ENCODE results near the gene MYCBP. TPM values are rescaled to one million over a fixed set of nuclear protein-coding genes. Genes with fewer than 3 reads are reported as not detected.
A peak's percentile ranks its signal among the peaks of the same experiment; 100 is the strongest.

The MYCBP gene
- total and polyA plus RNA-seq, 2 of the 13 experiments (the other 11 are each of a cell fraction or from before 2014, with no cell fraction given): 11.4 to 30.4 TPM

DNA sequence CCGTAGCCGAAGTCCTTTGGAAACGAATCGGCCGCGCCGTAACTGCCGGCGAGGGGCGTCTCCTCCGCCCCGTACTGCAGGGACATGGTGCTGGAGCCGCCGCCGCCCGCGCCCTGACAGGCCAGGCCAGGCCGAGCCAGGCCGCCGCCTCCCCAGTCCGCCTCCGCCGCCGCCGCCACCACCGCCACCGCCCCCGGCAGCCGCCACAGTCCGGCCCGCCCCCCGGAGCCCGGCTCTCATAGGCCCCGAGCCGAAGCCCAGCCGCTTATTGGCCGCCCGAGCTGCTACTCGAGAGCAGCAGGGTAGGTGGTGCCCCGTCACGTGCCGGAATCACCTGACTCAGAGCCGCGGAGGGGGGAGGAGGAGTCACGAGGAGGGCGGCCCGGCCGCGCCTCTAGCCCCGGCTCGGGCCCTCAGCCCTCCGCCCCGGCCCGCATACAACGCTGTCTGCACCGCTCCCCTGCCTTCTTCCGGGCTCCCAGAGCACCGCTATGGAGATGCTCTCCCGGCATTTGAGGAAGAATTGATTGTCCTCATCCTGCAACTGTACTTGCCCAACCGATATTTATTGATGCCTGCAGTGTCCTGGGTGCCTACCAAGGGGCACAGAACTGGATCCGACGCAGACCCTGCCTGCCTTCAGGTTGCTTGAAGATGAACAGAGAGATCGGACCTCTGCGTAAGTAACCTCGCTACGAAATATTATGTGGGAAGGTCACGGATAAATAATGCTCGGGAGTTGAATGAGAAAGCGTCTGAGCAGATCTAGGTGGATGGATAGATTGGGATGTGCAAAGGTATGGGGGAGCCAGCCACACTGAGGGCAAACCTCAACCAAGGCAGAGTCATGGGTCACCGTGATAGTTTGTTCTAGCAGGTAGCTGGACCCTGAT lies 13.3 kb downstream of the MYCBP start, which contains the start of gene RRAGC (continued):
- TF ChIP-seq, protein P1, sequence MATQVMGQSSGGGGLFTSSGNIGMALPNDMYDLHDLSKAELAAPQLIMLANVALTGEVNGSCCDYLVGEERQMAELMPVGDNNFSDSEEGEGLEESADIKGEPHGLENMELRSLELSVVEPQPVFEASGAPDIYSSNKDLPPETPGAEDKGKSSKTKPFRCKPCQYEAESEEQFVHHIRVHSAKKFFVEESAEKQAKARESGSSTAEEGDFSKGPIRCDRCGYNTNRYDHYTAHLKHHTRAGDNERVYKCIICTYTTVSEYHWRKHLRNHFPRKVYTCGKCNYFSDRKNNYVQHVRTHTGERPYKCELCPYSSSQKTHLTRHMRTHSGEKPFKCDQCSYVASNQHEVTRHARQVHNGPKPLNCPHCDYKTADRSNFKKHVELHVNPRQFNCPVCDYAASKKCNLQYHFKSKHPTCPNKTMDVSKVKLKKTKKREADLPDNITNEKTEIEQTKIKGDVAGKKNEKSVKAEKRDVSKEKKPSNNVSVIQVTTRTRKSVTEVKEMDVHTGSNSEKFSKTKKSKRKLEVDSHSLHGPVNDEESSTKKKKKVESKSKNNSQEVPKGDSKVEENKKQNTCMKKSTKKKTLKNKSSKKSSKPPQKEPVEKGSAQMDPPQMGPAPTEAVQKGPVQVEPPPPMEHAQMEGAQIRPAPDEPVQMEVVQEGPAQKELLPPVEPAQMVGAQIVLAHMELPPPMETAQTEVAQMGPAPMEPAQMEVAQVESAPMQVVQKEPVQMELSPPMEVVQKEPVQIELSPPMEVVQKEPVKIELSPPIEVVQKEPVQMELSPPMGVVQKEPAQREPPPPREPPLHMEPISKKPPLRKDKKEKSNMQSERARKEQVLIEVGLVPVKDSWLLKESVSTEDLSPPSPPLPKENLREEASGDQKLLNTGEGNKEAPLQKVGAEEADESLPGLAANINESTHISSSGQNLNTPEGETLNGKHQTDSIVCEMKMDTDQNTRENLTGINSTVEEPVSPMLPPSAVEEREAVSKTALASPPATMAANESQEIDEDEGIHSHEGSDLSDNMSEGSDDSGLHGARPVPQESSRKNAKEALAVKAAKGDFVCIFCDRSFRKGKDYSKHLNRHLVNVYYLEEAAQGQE (IDR thresholded peaks at IDR 0.05; ENCODE audit: borderline replicate concordance in 1 of 2, low read depth in 1 of 2, low read length in 2 of 2): no peak
- TF ChIP-seq, protein P2, sequence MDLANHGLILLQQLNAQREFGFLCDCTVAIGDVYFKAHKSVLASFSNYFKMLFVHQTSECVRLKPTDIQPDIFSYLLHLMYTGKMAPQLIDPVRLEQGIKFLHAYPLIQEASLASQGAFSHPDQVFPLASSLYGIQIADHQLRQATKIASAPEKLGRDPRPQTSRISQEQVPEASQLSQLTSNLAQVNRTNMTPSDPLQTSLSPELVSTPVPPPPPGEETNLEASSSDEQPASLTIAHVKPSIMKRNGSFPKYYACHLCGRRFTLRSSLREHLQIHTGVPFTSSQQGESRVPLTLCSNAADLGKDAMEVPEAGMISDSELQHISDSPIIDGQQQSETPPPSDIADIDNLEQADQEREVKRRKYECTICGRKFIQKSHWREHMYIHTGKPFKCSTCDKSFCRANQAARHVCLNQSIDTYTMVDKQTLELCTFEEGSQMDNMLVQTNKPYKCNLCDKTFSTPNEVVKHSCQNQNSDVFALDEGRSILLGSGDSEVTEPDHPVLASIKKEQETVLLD (CRISPR knock-in tag; IDR thresholded peaks at IDR 0.05; ENCODE audit: low read depth): peak; percentile 67
- TF ChIP-seq ZNF768 (CRISPR knock-in tag; IDR thresholded peaks at IDR 0.05) (no peak), NFIB (CRISPR knock-in tag; IDR thresholded peaks at IDR 0.05; ENCODE audit: borderline replicate concordance) (no peak), ZNF563 (CRISPR knock-in tag; IDR thresholded peaks at IDR 0.05) (peak; percentile 47; the same call in 1 of the 2 replicates), REXO4 (CRISPR knock-in tag; IDR thresholded peaks at IDR 0.05; ENCODE audit: borderline replicate concordance) (no peak), SOX13 (IDR thresholded peaks at IDR 0.05) (peak; percentile 74), SOX13 (CRISPR knock-in tag; conservative IDR thresholded peaks at IDR 0.05 in 1 of 2, IDR thresholded peaks at IDR 0.05 in 1 of 2) (peak in 1 of 2 experiments; percentile 60; a peak in 2 of 4 replicates), ISX (CRISPR knock-in tag; conservative IDR thresholded peaks at IDR 0.05) (no peak), U2AF2 (IDR thresholded peaks at IDR 0.05; ENCODE audit: low read depth, low read length) (no peak), RXRA (CRISPR knock-in tag; IDR thresholded peaks at IDR 0.05) (peak; percentile 56; the same call in 1 of the 2 replicates), ZNF292 (CRISPR knock-in tag; IDR thresholded peaks at IDR 0.05; ENCODE audit: borderline replicate concordance, low read depth) (no peak), YY1 (IDR thresholded peaks at IDR 0.05; ENCODE audit: insufficient read depth, insufficient replicate concordance, low read depth, low read length) (peak; percentile 68), GATAD2A (CRISPR knock-in tag; IDR thresholded peaks at IDR 0.05) (peak; percentile 39; the same call in 1 of the 2 replicates), ZNF34 (CRISPR knock-in tag; IDR thresholded peaks at IDR 0.05; ENCODE audit: borderline replicate concordance) (no peak), GZF1 (CRISPR knock-in tag; IDR thresholded peaks at IDR 0.05) (no peak), HOXA3 (CRISPR knock-in tag; IDR thresholded peaks at IDR 0.05) (peak; percentile 67)
- TF ChIP-seq, protein P3, sequence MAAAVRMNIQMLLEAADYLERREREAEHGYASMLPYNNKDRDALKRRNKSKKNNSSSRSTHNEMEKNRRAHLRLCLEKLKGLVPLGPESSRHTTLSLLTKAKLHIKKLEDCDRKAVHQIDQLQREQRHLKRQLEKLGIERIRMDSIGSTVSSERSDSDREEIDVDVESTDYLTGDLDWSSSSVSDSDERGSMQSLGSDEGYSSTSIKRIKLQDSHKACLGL (CRISPR knock-in tag; IDR thresholded peaks at IDR 0.05): peak; percentile 62
- TF ChIP-seq, protein P4, sequence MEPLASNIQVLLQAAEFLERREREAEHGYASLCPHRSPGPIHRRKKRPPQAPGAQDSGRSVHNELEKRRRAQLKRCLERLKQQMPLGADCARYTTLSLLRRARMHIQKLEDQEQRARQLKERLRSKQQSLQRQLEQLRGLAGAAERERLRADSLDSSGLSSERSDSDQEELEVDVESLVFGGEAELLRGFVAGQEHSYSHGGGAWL (CRISPR knock-in tag; IDR thresholded peaks at IDR 0.05): no peak; the same call in 1 of the 2 replicates
- TF ChIP-seq, protein P5, sequence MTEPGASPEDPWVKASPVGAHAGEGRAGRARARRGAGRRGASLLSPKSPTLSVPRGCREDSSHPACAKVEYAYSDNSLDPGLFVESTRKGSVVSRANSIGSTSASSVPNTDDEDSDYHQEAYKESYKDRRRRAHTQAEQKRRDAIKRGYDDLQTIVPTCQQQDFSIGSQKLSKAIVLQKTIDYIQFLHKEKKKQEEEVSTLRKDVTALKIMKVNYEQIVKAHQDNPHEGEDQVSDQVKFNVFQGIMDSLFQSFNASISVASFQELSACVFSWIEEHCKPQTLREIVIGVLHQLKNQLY (CRISPR knock-in tag; IDR thresholded peaks at IDR 0.05): peak; percentile 61; the same call in 1 of the 2 replicates
- TF ChIP-seq, protein P6, sequence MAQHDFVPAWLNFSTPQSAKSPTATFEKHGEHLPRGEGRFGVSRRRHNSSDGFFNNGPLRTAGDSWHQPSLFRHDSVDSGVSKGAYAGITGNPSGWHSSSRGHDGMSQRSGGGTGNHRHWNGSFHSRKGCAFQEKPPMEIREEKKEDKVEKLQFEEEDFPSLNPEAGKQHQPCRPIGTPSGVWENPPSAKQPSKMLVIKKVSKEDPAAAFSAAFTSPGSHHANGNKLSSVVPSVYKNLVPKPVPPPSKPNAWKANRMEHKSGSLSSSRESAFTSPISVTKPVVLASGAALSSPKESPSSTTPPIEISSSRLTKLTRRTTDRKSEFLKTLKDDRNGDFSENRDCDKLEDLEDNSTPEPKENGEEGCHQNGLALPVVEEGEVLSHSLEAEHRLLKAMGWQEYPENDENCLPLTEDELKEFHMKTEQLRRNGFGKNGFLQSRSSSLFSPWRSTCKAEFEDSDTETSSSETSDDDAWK (CRISPR knock-in tag; IDR thresholded peaks at IDR 0.05): no peak

Measured in HepG2 (cell line).